ENCODE measurements around the gene STARD10.
A peak's percentile ranks its signal among the peaks of the same experiment; 100 is the strongest.

Gene STARD10

DNA sequence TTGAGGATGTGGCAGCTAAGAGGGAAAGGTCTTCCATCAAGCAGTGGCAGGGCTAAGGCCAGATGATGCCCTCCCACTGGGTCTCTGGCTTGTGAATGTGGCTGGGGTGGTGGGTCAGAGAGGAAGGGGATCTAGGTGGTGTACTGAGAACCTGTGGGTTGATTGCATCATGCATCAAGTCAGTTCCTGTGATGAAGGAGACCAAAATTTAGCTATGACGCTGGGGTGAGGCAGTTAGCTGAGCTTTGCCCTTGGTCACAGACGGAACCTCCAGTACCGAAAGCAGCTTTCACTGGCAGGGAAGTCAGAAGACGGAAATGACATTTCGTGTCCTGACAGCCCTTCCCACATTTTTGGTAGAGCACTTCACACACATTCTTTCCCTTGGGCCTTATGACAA is 41.1 kb upstream of the STARD10 start:
- DNase-seq (ENCODE audit: low spot score), result no peak

DNA sequence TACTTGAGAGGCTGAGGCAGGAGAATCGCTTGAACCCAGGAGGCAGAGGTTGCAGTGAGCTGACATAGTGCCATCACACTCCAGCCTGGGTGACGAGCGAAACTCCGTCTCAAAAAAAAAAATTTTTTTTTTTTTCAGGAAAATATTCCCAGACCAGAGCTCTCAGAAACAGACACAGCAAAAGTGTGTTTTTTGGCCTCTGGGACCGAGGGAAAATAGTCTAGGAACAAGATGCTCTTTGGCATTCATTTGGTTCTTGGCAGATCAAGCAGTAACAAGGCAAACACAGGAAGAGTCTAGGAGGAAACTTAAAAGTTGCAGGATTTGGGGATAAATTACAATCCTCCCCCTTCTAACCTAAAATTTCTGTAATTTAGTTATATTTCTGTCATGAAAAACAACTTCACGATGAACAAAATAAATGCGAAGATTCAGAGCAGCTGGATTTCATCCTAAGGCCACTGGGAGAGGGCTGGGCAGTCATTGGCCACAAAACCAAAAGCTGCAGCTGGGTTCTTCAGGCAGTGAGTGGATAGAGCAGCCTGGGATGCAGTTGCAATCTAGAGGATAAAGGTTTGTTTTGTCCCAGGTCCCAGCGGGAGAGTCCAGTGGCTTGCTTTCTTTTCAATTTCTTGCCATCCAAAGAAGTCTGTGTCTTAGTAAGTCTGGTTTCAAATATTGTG is 40.1 kb upstream of the STARD10 start:
- no peak for DNase-seq (ENCODE audit: low spot score)
- TF ChIP-seq CTCF (IDR thresholded peaks at IDR 0.05; ENCODE audit: extremely low read depth, missing control alignments), result no peak

More for the DNA sequence above, 41.1 kb upstream of the STARD10 start:
- TF ChIP-seq CTCF (IDR thresholded peaks at IDR 0.05; ENCODE audit: extremely low read depth, missing control alignments), result no peak

DNA sequence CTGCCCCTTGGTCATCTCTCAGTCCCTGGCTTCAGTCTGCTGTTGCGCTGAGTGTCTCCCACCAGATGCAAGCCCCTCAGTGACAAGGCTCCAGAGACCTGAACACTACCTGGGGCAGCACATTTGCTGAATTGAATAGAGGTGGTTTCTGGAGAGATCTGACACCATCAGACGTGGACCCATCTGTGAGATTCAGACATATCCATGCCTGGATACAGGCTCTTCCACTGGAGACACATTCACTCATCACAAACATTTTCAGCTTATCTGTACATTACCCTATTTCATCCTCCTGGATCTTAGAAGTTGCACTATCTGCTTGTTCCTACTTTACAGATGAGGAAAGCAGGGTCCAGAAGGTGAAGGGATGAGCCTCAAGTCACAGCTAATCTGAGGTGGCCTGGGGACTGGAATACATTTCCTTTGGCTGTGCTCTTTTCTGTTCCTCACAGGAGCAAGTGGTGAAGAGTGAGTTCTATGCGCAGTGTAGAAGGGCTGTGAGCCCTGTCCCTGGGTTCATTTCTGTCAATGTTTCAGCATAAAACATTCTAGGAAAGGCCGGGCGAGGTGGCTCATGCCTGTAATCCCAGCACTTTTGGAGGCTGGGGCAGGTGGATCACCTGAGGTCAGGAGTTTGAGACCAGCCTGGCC is 39.4 kb upstream of the STARD10 start:
- DNase-seq (ENCODE audit: low spot score), result no peak
- no peak for TF ChIP-seq CTCF (IDR thresholded peaks at IDR 0.05; ENCODE audit: extremely low read depth, missing control alignments)

GRCh38 chr11:72832301-72833082 is 38.6 kb upstream of the STARD10 start:
- no peak for TF ChIP-seq CTCF (IDR thresholded peaks at IDR 0.05; ENCODE audit: extremely low read depth, missing control alignments)
- DNase-seq (ENCODE audit: low spot score), result no peak

- DNase-seq (ENCODE audit: low spot score), result peak; percentile 52
- TF ChIP-seq CTCF (IDR thresholded peaks at IDR 0.05; ENCODE audit: extremely low read depth, missing control alignments), result peak; percentile 61
Observed at GRCh38 chr11:72831521-72832300, 37.9 kb upstream of the STARD10 start.

GRCh38 chr11:72829884-72830533 is 36.2 kb upstream of the STARD10 start:
- no peak for TF ChIP-seq CTCF (IDR thresholded peaks at IDR 0.05; ENCODE audit: extremely low read depth, missing control alignments)
- no peak for DNase-seq (ENCODE audit: low spot score)
